Measurements from ENCODE around the gene MYH14. TPM values are rescaled to one million over a fixed set of nuclear protein-coding genes. Genes with fewer than 3 reads are reported as not detected.

The MYH14 gene
- total RNA-seq, 1 experiment from 2014 or later: not detected

GRCh38 chr19:50263176-50263575 is 59.8 kb downstream of the MYH14 start:
- BruUV-seq (replicated peaks): no TSS peak

GRCh38 chr19:50264483-50265186 is 61.2 kb downstream of the MYH14 start:
- no peak for DNase-seq (ENCODE audit: unreplicated experiment)
- H3K9me3 Mint-ChIP-seq (ENCODE audit: unreplicated experiment): peaks cover 21% of the 10 kb centered on the region
- no peaks in the 10 kb centered on the region for H3K4me1 Mint-ChIP-seq (ENCODE audit: insufficient read depth, unreplicated experiment)
- H3K4me3 Mint-ChIP-seq (ENCODE audit: unreplicated experiment): no peak overlapping the region
- POLR2A ChIA-PET: no interaction called here
- no peaks in the 10 kb centered on the region for H3K36me3 Mint-ChIP-seq (ENCODE audit: insufficient read depth, unreplicated experiment)
- BruUV-seq (replicated peaks): no TSS peak
- no peaks in the 10 kb centered on the region for H3K27me3 Mint-ChIP-seq (ENCODE audit: insufficient read depth, unreplicated experiment)
- no peak for TF ChIP-seq CTCF (IDR thresholded peaks at IDR 0.05; ENCODE audit: unreplicated experiment)
- no peak overlapping the region for H3K27ac Mint-ChIP-seq (ENCODE audit: low read depth, unreplicated experiment)
- intact Hi-C loops (cut with micrococcal nuclease): no loop called here
- CTCF ChIA-PET: interaction anchor here (0.6 to 0.7 kb wide), 2 partner anchors 28 to 1945 kb away, joined by 3 to 4 read pairs; no protein-coding TSS in a partner anchor

More at GRCh38 chr19:50263176-50263575, 59.8 kb downstream of the MYH14 start:
- ChIA-PET CTCF (interaction anchor here (1.0 kb wide), 1 partner anchor 10 kb away, joined by 3 read pairs; no protein-coding TSS in a partner anchor), POLR2A (no interaction called here)
- no peak for DNase-seq (ENCODE audit: unreplicated experiment)
- Mint-ChIP-seq H3K4me1 (ENCODE audit: insufficient read depth, unreplicated experiment) (no peaks in the 10 kb centered on the region), H3K9me3 (ENCODE audit: unreplicated experiment) (peaks cover 21% of the 10 kb centered on the region), H3K36me3 (ENCODE audit: insufficient read depth, unreplicated experiment) (no peaks in the 10 kb centered on the region), H3K27ac (ENCODE audit: low read depth, unreplicated experiment) (no peak overlapping the region), H3K4me3 (ENCODE audit: unreplicated experiment) (no peak overlapping the region), H3K27me3 (ENCODE audit: insufficient read depth, unreplicated experiment) (no peaks in the 10 kb centered on the region)
- intact Hi-C loops (cut with micrococcal nuclease): no loop called here
- no peak for TF ChIP-seq CTCF (IDR thresholded peaks at IDR 0.05; ENCODE audit: unreplicated experiment)

- Mint-ChIP-seq H3K27me3 (ENCODE audit: insufficient read depth, unreplicated experiment) (no peaks in the 10 kb centered on the region), H3K4me3 (ENCODE audit: unreplicated experiment) (no peak overlapping the region), H3K27ac (ENCODE audit: low read depth, unreplicated experiment) (no peak overlapping the region), H3K9me3 (ENCODE audit: unreplicated experiment) (peaks cover 21% of the 10 kb centered on the region), H3K36me3 (ENCODE audit: insufficient read depth, unreplicated experiment) (no peaks in the 10 kb centered on the region), H3K4me1 (ENCODE audit: insufficient read depth, unreplicated experiment) (no peaks in the 10 kb centered on the region)
- no TSS peak for BruUV-seq (replicated peaks)
- intact Hi-C loops (cut with micrococcal nuclease): no loop called here
- CTCF ChIA-PET: interaction anchor here (0.6 kb wide), 1 partner anchor 580 kb away, joined by 5 read pairs; no protein-coding TSS in a partner anchor
- POLR2A ChIA-PET: no interaction called here
- no peak for DNase-seq (ENCODE audit: unreplicated experiment)
- no peak for TF ChIP-seq CTCF (IDR thresholded peaks at IDR 0.05; ENCODE audit: unreplicated experiment)
Observed at GRCh38 chr19:50266041-50266440, 62.6 kb downstream of the MYH14 start.

GRCh38 chr19:50266896-50267295 is 63.5 kb downstream of the MYH14 start:
- TF ChIP-seq CTCF (IDR thresholded peaks at IDR 0.05; ENCODE audit: unreplicated experiment): no peak
- intact Hi-C loops (cut with micrococcal nuclease): no loop called here
- no peak for DNase-seq (ENCODE audit: unreplicated experiment)
- ChIA-PET POLR2A (no interaction called here), CTCF (no interaction called here)
- Mint-ChIP-seq H3K4me1 (ENCODE audit: insufficient read depth, unreplicated experiment) (no peaks in the 10 kb centered on the region), H3K27me3 (ENCODE audit: insufficient read depth, unreplicated experiment) (no peaks in the 10 kb centered on the region), H3K27ac (ENCODE audit: low read depth, unreplicated experiment) (no peak overlapping the region), H3K36me3 (ENCODE audit: insufficient read depth, unreplicated experiment) (no peaks in the 10 kb centered on the region), H3K9me3 (ENCODE audit: unreplicated experiment) (peaks cover 28% of the 10 kb centered on the region), H3K4me3 (ENCODE audit: unreplicated experiment) (no peak overlapping the region)
- no TSS peak for BruUV-seq (replicated peaks)
